ENCODE results near the gene DNAH1.
"Not testable (repeated sequence)": the region's sequence is repeated elsewhere in the genome, so short reads cannot be mapped to it uniquely, and the experiment has no call there.

The DNAH1 gene

DNA sequence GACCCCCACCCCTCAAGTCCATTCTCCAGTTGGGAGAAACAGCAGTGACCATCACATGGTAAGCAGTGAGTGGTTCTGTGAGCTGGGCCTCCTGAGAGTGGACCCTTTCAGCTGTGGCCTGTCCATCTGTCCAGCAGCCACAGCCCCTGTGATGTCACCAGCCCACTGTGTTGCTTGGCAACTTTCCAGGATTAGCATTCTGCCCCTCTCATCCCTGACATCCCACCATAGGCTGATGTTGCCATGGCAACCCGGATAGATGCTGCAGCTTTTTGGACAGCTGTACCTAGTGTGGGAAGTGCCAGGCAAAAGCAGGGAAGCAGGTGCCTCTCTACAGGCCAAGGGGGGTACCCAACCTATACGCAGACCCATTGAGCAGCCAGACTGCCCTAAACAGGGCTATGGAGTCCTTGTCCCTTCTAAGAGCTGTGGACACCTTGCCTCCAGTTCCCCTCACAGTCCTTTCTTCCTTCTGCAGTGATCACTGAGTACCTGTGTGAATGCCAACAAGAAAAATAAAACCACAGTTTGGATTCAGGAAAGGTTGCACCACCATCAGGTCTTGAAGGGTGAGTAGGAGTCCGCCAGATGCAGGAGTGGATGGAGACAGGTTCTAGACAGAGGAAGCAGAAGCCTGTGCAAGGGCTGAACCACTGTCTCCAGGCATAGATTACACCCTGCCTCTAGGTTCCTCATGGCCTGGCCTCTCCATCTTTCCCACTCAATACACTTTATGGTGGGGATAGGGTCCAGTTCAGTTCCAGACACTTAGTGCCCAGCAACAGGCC, at the start of gene DNAH1:
Gene DNAH1 (plus strand): TSS at position 343 of the 788 bp plus-strand sequence. CDS start 6,124 bp downstream, outside the sequence.
- no peak for DNase-seq

DNA sequence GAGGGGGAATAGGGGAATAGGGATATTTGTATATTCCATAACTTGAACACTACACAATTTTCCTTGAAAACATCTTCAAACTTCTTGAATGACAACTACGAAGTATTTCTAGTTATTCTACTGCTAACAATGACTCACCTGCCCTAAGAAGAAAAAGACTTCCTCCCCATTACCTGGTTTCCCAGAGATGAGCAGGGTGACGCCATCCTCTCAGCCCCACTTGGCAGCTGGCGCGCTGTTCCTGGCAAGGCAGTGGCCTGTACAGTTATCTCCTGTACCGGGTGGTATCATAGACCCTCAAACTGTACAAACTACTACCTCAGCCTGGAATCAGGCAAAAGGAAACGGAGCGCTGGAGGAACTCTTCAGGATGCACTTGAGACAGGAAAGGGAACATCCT, 48.1 kb upstream of the DNAH1 start:
- DNase-seq: no peak

- no peak for DNase-seq
Observed at GRCh38 chr3:52269776-52270175, 46.3 kb upstream of the DNAH1 start.

DNA sequence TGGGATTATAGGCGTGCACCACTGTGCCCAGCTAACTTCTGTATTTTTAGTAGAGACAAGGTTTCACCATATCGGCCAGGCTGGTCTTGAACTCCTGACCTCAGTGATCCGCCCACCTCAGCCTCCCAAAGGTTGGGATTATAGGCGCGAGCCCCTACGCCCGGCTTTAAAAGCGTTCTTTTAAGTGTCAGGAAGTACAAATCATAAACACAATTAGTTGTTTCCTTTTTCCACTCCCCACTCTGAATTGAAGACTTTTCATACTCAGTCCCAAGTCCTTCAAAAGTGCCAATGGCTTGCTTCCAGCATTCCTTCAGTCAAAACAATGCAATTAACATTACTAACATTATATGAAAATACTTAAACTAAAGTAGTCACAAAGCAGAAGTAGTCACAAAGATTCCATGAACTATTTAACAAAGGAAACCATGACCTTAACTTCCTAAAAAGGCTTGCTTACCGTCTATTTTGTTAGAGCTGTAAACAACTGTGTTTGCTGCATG, 45.8 kb upstream of the DNAH1 start:
- DNase-seq: no peak

DNA sequence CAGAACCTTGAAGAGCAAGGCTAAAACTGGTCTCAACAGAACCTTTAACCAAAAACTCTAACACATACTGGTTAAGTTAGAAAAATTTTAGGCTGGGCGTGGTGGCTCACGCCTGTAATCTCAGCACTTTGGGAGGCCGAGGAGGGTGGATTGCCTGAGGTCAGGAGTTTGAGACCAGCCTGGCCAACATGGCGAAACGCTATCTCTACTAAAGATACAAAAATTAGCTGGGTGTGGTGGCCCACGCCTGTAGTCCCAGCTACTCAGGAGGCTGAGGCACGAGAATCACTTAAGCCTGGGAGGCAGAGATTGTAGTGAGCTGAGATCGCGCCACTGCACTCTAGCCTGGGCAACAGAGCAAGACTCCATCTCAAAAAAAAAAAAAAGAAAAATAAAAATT, 43.9 kb upstream of the DNAH1 start:
- not testable (repeated sequence) for DNase-seq

DNA sequence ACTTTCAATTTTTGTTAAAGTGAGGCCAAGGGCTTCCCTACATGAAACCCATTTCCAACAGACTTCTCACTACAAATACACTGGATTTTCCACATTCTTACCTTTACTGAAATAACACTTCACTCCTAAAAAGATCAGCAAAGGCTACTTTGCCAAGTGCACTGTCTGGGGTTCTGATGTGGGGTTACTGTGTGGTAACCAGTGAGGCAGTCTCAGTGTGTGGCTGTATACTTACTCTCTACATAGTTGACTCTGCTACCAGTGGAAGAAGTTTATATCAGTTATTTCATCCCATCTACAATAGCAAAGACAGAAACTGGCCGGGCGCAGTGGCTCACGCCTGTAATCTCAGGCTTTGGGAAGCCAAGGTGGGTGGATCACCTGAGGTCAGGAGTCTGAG, 43.3 kb upstream of the DNAH1 start:
- no peak for DNase-seq

DNA sequence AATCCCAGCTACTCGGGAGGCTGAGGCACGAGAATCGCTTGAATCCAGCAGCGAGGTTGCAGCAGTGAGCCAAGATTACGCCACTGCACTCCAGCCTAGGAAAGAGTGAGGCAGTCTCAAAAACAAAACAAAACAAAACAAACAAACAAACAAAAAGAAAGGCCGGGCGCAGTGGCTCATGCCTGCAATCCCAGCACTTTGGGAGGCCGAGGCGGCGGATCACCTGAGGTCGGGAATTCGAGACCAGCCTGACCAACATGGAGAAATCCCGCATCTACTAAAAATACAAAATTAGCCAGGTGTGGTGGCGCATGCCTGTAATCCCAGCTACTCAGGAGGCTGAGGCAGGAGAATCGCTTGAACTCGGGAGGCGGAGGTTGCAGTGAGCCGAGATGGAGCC, 41.3 kb upstream of the DNAH1 start:
- DNase-seq: not testable (repeated sequence)

GRCh38 chr3:52277071-52277964, 38.8 kb upstream of the DNAH1 start:
- DNase-seq: peak; percentile 73 to 74

- peak in 1 of 2 donors; percentile 62 for DNase-seq
Observed at GRCh38 chr3:52277972-52278509, 38.1 kb upstream of the DNAH1 start.

DNA sequence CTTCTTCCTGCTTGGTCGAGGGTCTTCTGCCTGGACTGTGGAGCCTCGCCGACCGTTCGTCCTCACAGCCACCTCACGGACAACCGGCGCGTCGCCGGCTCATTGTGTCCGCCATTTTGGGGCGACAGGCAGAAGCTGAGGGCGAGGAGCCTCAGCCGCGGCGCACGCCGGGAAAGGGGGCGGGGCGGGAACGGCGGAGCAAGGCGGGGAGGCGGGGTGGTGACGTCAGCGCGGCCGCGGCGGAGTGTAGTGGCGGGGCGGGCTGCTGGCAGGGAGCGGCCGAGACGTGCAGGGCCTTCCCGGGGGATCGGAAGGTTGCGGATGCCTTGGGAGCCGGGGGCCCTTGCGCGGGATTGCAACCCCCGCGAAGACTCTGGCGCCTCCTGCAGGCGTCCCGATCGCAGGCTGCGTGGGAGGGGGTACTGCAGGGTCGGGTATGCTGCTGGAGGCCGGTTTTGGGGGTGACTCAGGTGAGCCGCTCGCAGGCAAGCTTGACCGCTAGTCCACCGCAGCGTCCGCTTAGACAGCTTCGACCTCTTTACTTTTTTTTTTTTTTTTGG, 37.5 kb upstream of the DNAH1 start, which contains the start of gene WDR82:
Gene WDR82 (minus strand): TSS at position 140 of the 560 bp plus-strand sequence. CDS start 288 bp downstream, outside the sequence.
- DNase-seq: peak; percentile 96

GRCh38 chr3:52279596-52279995, 36.5 kb upstream of the DNAH1 start:
- no peak for DNase-seq

GRCh38 chr3:52280050-52280461, 36.1 kb upstream of the DNAH1 start:
- DNase-seq: no peak

DNA sequence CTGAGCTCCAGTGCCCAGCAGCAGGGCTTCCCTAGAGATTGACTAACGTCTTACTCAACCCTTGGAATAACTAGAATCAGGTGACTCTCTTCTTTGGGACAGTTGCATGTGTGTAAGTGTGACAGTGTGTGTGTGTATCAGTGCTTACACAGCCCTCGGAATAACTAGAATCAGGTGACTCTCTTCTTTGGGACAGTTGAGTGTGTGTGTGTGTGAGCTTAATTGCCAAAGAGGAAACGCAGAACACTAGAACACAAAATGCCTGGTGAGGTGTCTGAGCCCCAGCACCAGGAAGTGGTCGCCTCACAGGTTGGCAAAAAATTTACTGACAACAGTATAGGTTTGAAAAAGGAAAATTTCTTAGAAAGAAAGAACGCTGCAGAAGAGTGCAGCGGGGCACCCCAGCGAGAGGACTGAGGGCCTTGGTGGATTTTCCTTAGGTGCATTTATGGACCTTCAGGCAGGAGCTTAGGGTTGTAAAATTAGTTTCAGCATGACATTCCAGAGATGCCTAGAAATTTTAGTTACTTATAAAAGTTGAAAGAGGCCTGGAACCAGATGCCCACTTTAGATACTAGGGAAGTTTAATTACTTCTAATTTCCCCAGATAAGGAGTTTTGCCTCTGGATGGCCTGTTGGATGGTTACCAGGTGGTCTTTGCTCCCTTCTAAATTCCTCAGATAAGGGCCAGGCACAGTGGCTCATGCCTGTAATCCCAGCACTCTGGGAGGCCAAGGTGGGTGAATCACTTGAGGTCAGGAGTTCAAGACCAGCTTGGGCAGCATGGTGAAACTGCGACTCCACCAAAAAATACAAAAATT, 33.9 kb upstream of the DNAH1 start:
- peak; percentile 51 to 67 for DNase-seq

DNA sequence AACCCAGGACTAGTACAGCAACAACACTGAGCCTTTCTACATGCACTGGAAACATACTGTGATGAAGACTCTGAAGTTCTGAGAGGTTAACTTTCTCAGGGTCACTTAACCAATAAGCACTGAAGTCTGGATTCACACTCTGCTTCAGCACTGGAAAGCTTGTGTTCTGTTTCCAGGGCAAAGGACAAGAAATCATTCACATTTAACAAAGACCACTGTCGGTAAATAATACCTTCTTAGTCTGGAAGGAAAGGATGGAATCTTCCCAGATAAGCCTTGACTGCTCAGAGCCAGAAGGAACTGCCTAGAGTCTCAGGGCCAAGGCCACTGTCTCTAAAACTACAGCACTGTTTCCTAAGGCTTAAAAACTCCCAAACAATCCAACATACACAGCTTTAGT, 32.8 kb upstream of the DNAH1 start:
- no peak for DNase-seq

- DNase-seq: not testable (repeated sequence)
Observed at GRCh38 chr3:52284051-52284450, 32.1 kb upstream of the DNAH1 start.

DNA sequence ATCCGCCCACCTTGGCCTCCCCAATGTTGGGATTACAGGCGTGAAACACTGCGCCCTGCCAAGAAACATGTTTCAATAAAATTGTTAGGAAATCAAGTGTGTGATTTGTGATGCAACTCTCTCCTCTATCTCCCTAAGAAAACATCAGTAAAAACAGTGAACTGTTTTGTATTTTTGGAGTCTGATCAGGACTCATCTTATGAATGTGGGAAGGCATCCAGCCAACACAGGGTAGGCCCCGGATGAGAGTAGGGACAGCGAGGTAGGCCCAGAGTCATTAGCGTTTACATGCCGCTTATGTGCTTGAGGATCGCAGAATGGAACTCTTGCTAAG, 29.4 kb upstream of the DNAH1 start:
- DNase-seq: no peak

GRCh38 chr3:52288674-52289073, 27.4 kb upstream of the DNAH1 start:
- no peak for DNase-seq

- no peak for DNase-seq
Observed at GRCh38 chr3:52289338-52289746, 26.8 kb upstream of the DNAH1 start.

DNA sequence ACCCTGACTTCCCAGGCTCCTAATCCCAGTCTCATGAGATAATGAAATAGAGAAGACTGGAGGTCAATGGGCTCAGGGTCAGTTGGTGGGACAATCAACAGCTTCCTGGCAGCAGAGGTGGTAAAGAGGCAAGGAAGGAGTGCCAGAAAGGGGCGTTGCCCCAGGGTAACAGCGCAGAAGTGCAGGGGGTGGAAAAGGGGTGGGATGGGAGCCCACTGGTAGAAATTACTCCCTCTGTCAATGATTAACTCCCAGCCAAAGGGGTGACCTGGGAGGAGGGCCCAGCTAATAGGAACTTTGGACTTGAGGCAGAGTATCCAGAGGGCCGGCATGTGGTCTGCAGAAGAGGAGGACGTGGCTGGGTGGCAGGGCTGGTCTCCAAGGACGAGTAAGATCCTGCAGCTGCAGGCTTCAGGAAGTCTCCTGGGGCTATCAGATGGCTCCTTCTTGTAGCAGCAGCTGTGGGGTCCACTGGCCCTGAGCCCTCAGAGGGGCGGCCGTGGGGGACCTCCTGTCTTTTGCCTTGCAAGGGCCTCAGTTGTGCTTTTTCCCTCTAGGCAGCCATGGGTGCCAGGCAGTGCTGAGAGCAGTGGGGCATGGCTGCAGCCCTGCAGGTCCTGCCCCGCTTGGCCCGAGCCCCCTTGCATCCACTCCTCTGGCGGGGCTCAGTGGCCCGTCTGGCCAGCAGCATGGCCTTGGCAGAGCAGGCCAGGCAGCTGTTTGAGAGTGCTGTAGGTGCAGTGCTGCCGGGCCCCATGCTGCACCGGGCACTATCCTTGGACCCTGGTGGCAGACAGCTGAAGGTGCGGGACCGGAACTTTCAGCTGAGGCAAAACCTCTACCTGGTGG, 26.1 kb upstream of the DNAH1 start:
- no peak for DNase-seq

DNA sequence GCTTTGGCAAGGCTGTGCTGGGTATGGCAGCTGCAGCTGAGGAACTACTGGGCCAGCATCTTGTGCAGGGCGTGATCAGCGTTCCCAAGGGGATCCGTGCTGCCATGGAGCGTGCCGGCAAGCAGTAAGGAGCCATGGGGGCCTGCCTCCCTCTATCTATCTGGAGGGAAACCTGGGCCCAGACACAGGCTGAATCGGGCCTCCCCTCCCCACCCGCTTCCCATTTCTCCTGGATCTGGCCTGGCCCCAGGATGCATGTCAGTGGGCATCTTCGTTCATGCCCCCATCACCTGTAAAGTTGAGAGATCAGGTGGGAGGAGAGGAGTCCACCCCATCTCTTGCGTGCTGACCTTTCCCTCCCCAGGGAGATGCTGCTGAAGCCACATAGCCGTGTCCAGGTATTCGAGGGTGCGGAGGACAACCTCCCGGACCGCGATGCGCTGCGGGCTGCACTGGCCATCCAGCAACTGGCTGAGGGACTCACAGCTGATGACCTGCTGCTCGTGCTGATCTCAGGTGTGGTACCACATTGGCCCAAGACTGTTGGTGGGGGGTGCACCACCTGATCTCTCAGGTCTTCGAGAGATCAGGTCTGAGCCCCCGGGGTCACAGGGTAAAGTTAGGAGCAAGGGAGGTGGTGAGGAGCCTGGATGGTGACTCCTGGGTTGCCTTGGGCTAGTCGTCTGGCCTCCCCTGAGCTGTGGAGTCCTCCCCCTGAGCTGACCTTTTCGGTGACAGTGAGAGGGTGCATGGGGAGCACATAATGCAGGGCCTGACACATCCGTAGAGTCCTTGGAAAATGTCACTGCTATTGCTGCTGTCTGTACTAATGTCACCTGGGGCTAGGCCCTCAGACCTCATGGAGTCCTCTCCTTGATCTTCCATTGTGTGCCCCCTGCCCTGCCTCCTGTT, 25.3 kb upstream of the DNAH1 start:
- no peak for DNase-seq
